Heart left ventricle (tissue), 13 donors: ENCODE results near the gene ADRB1.

ENCODE experiments used
- POLR2A ChIP-seq, 2 donors: fragments of 450-650 bp; IDR thresholded peaks; one replicate each; pipeline ENCODE4 v1.6.1; 2017; ENCODE audit warnings: antibody characterized with exemption in 2 of 2, mild to moderate bottlenecking in 2 of 2, moderate library complexity in 2 of 2
- TF ChIP-seq, protein P1 (sequence below), 12 donors: fragments of 200-600 bp; sonication (generic) in 4 of 12; IDR thresholded peaks; one replicate each; pipeline versions ENCODE4 v1.5.0 to v1.8.0; 2018 to 2022; ENCODE audit warnings: antibody characterized with exemption in 12 of 12, mild to moderate bottlenecking in 5 of 12
- donor health status: ischemic (EF 13 %, LVEDD 7.1; RV severe dilation, severe dysfunction).
- donor health status: DM: no; HTN: yes; CAD: no.
- donor health status: DM: no; HTN: no; CAD: no.
- donor health status: ischemic (EF 25% LVEDD 6.9; RV normal size, moderate dysfunction).
- donor health status: ischemic (EF 25% LVEDD 5.7; RV mildly dilated, moderate dysfunction).
- donor health status: ischemic (EF 35%, LVEDD 5.7; RV mildly dilated, moderate dysfunction).
- donor health status: nonischemic (EF 11% LVEDD 7.7; RV severe dilation, severe dysfunction).
- donor health status: DM: yes; HTN: yes; CAD: no.
- donor health status: PGD.
- donor health status: ischemic (EF 29% LVEDD 5.4; RV normal size, mild dysfunction).
- donor health status: nonischemic (EF 23%, LVEDD 6.1; RV moderate dilation, normal function).

DNA sequence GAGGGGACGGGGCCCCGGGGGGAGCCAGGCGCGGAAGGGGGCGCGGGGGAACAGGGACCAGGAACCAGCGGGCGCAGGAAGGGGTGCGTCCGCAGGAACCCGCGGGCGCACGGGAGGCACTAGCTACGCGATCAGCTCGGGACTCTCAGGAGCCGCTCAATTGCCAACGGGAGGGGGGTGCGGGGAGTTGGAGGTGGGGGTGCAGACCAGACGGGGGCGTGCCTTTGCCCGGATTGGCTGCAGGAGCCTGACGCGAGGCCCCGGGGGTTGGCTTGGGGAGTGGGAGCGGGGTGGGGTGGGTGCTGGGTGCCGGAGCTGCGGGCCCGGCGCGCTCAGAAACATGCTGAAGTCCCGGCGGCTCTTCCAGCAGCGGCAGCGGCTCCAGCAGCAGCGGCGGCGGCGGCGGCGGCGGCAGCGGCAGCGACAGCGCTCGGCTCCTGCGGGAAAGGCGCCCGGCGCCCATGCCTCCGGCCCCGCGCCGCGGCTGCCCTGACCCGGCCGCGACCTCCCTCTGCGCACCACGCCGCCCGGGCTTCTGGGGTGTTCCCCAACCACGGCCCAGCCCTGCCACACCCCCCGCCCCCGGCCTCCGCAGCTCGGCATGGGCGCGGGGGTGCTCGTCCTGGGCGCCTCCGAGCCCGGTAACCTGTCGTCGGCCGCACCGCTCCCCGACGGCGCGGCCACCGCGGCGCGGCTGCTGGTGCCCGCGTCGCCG lies at the start of gene ADRB1:
- TF ChIP-seq, protein P1, sequence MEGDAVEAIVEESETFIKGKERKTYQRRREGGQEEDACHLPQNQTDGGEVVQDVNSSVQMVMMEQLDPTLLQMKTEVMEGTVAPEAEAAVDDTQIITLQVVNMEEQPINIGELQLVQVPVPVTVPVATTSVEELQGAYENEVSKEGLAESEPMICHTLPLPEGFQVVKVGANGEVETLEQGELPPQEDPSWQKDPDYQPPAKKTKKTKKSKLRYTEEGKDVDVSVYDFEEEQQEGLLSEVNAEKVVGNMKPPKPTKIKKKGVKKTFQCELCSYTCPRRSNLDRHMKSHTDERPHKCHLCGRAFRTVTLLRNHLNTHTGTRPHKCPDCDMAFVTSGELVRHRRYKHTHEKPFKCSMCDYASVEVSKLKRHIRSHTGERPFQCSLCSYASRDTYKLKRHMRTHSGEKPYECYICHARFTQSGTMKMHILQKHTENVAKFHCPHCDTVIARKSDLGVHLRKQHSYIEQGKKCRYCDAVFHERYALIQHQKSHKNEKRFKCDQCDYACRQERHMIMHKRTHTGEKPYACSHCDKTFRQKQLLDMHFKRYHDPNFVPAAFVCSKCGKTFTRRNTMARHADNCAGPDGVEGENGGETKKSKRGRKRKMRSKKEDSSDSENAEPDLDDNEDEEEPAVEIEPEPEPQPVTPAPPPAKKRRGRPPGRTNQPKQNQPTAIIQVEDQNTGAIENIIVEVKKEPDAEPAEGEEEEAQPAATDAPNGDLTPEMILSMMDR (IDR thresholded peaks at IDR 0.05): no peak
- TF ChIP-seq POLR2A (IDR thresholded peaks at IDR 0.05): peak; percentile 53 to 89
